C1 segment of cervical spinal cord (tissue), 14 donors: ENCODE results near the gene BBC3.
"Not testable (repeated sequence)": the region's sequence is repeated elsewhere in the genome, so short reads cannot be mapped to it uniquely, and the experiment has no call there.

Experiments used
- DNase-seq, 14 donors: peaks; one replicate each; lab custom pipeline; 2025; lab: John Stamatoyannopoulos, UW

BBC3 gene

GRCh38 chr19:47258434-47258833 lies 27.4 kb upstream of the BBC3 start:
- no peak for DNase-seq

GRCh38 chr19:47257411-47258169 lies 26.6 kb upstream of the BBC3 start:
- no peak for DNase-seq

- DNase-seq = peak; percentile 93 to 100 (median 100)
Measured at GRCh38 chr19:47256693-47257410, 25.9 kb upstream of the BBC3 start.

DNA sequence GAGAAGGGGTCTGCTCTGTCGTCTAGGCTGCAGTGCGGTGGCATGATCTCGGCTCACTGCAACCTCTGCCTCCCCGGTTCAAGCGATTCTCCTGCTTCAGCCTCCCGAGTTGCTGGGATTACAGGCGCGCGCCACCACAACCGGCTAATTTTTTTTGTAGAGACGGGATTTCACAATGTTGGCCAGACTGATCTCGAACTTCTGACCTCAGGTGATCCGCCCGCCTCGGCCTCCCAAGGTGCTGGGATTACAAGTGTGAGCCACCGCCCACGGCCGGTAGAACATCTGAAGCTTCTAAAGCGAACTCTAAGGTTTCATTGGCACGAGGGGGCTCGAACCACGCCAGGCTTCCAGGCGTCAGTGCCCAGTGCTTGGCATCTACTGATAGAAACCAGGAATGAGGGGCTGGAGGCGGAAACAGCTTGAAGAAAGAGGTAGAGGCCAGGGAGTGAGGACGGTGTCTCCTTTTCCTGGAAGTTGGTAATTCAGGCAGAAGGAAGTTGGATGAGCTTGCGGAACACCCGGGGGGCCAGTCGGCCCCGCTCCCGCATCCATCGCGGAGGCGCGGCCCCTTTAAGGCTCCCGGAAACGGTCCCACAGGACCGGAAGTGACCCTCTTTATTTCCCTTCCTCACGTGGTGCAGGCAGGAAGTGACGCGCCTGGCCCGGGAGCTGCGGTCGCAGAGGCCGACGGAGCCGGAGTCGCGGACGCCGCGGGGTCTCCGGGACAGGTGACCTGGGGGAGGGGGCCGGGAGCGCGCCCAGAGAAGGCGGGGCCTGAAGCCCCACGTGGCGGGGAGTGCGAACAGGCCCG lies 25.1 kb upstream of the BBC3 start, which contains the start of gene CCDC9:
CCDC9 (plus strand) TSS at position 647 of the 814 bp plus-strand sequence. CDS start 1,876 bp downstream, outside the sequence.
- peak; percentile 92 to 100 (median 98) for DNase-seq

GRCh38 chr19:47253970-47254369 lies 23.0 kb upstream of the BBC3 start:
- no peak for DNase-seq

DNA sequence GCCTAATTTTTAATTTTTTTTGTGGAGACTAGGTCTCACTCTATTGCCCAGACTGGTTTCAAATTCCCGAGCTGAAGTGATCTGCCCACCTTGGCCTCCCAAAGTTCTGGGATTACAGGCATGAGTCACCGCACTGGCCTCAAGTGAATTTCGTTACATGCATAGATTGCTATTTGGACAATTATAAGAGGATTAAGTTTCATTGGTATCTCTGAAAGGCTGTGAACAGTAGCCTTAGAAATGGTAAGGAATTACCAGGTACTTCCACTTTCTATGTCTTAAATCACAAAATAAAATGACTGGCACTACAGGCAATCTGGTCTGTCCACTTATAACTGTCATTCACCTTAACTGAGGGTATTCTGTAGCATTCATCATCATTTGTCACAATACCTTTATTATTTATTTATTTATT lies 22.5 kb upstream of the BBC3 start:
- DNase-seq = no peak

GRCh38 chr19:47253016-47253415 lies 22.0 kb upstream of the BBC3 start:
- not testable (repeated sequence) for DNase-seq

- DNase-seq = peak in 10 of 14 donors; percentile 14 to 66 (median 29)
Measured at GRCh38 chr19:47247308-47247990, 16.4 kb upstream of the BBC3 start.

- DNase-seq = peak in 13 of 14 donors; percentile 21 to 88 (median 72)
Measured at GRCh38 chr19:47243776-47244547, 13.0 kb upstream of the BBC3 start.

- DNase-seq = no peak
Measured at GRCh38 chr19:47243364-47243775, 12.4 kb upstream of the BBC3 start.

GRCh38 chr19:47241919-47242577 lies 11.0 kb upstream of the BBC3 start:
- no peak for DNase-seq

DNA sequence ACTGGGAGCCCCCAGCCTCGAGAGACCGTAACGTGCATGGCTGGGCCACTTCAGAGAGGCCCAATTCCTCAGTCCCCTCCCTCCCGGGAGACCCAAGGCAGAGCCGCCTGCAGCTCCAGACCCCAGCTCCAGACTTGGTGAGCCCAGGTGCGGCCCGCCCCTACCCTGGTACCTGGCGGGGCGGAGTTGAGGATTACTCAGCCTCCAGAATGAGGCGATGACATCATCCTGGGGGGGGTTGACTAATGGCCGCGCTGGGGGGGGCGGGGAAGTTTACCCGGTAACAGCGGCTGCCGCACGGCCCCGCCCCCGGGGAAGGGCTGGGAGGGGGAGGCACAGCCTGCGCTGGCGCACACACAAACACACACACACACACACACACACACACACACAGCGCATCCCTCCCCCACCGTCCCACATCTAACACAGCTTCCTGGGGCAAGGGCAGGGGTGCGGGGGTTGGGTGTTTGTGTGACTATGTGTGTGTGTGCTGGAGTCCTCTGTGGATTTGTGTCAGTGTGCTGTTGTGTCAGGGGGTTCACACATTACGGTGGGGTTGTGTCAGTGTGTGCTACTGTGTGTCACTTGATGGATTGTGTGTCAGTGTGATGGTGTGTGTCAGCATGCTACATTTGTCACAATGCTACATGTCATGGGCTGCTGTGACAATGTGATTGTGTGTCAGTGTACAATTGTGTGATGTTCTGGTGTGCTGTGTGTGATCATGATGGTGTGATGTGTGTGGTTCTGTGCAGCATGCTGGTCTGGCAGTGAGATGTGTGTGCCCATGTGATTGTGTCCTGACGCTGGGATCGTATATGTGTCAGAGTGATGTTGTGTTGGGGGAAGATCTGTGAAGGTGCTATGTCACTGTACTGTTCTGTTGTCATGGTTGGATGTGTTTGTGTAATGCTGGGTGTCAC lies 10.3 kb upstream of the BBC3 start:
- DNase-seq = peak in 8 of 14 donors; percentile 10 to 74 (median 26)

GRCh38 chr19:47240556-47240955 lies 9.6 kb upstream of the BBC3 start:
- no peak for DNase-seq

DNA sequence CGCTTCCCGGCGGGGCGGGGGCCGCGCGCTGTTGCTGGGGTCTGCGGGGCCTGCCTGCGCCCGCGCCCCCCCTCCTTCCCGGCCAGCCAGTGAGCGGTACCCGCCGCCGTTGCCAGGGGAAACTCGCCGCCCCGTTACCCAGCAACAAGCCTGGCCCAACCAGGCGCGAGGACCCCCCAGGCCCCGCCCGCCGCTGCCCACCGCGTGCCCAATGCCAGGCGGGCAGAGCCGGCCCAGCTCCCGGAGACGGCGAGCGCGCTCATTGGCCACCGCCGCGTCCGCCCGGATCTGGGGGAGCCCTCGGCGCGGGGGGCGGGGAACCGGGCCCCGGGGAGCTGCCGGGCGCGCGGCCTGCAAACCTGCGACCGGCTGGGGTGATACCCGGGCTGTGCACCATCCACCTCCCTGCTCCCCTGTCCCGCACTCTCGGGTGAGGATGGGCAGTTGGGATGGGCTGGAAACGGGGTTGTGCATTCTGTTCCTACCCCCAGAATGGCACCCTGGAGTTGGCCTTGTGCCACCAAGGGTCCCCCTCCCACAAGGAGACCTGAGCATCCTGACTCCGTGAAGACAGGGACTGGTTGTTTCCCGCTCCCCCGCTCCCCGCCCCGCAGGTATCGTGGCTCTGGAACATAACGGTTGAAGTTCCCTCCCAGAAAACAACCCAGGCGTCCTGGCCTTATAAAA lies 8.8 kb upstream of the BBC3 start:
- peak in 12 of 14 donors; percentile 22 to 92 (median 57) for DNase-seq

- DNase-seq = peak in 1 of 14 donors; percentile 28
Measured at GRCh38 chr19:47239152-47239551, 8.2 kb upstream of the BBC3 start.

DNA sequence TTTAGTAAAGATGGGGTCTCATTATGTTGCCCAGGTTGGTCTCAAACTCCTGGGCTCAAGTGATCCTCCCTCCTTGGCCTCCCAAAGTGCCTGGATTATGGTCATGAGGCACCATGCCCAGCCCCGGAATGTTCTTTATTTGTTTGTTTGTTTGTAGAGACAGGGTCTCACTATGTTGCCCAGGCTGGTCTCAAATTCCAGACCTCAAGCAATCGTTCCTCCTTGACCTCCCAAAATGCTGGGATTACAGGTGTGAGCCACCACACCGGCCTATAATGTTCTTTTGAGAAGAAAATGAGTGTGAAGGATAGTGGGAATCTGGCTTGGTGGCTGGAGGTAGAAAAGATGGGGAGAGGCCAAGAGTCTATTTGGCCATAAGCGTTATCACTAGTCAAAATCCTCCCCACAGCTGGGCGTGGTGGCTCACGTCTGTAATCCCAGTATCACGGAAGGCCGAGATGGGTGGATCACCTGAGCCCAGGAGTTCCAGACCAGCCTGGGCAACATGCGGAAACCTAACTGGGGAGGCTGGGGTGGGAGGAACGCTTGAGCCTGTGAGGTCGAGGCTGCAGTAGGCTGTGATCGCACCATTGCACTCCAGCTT lies 5.2 kb upstream of the BBC3 start:
- no peak for DNase-seq

DNA sequence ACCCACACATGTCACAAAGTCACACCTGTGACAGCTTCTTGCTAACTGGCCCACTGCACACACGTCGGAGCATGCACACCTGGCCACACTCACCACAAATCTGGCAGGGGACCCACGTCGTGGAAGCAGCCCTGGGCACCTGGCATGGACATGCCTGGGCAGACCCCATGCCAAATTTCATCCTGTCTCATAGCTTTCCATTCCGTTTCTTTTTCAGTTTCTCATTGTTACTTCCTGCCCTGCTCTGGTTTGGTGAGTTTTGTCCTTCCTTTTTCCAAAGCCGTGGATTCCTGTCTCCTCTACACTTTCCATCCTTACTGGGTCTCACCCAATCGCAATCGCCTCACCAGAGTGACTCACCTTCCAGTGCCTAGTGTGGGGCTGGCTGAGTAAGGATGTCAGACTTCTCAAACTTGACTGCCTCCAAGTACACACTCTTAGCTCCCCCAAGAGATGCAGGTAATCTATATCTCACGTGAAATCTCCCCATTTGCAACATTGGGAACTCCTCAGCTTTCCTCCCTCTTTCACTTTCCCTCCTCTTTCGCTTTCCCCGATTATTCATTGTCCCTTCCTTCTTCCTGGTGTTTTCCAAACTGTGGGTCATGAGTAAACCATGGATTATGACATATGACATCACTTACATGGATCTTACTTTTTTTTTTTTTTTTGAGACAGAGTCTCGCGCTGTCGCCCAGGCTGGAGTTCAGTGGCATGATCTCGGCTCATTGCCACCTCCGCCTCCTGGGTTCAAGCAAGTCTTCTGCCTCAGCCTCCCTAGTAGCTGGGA lies 1.6 kb upstream of the BBC3 start:
- DNase-seq = peak in 1 of 14 donors; percentile 1
